IPS-NIHi7 (cell line): ENCODE data around the gene FUT9.
"Not testable (repeated sequence)": the region's sequence is repeated elsewhere in the genome, so short reads cannot be mapped to it uniquely, and the experiment has no call there.

Experiments used
- DNase-seq: peaks from one replicate; pipeline ENCODE4 v3.0.0; 2012; ENCODE audit warnings: mixed read lengths; ENCODE audit errors: extremely low spot score

The FUT9 gene

GRCh38 chr6:96186094-96186493, 170.3 kb downstream of the FUT9 start:
- DNase-seq, result no peak

GRCh38 chr6:96186516-96187195, 170.9 kb downstream of the FUT9 start:
- DNase-seq, result no peak

GRCh38 chr6:96194675-96195074, 178.9 kb downstream of the FUT9 start:
- DNase-seq, result no peak

GRCh38 chr6:96195272-96195671, 179.5 kb downstream of the FUT9 start:
- DNase-seq, result no peak

GRCh38 chr6:96196633-96197032, 180.9 kb downstream of the FUT9 start:
- no peak for DNase-seq

- DNase-seq, result no peak
Observed at GRCh38 chr6:96197241-96197640, 181.5 kb downstream of the FUT9 start.

- no peak for DNase-seq
Observed at GRCh38 chr6:96202571-96202970, 186.8 kb downstream of the FUT9 start.

- no peak for DNase-seq
Observed at GRCh38 chr6:96211341-96211740, 195.6 kb downstream of the FUT9 start.

GRCh38 chr6:96212066-96212465, 196.3 kb downstream of the FUT9 start:
- no peak for DNase-seq

GRCh38 chr6:96213784-96214183, 198.0 kb downstream of the FUT9 start:
- DNase-seq, result no peak

GRCh38 chr6:96223695-96224094, 207.9 kb downstream of the FUT9 start:
- no peak for DNase-seq

GRCh38 chr6:96227135-96227534, 211.4 kb downstream of the FUT9 start:
- DNase-seq, result no peak

GRCh38 chr6:96234444-96234843, 218.7 kb downstream of the FUT9 start:
- DNase-seq, result no peak

- DNase-seq, result no peak
Observed at GRCh38 chr6:96235927-96236326, 220.2 kb downstream of the FUT9 start.

GRCh38 chr6:96236471-96236870, 220.7 kb downstream of the FUT9 start:
- DNase-seq, result no peak

GRCh38 chr6:96237638-96238347, 222.0 kb downstream of the FUT9 start:
- no peak for DNase-seq

GRCh38 chr6:96246563-96246962, 230.8 kb downstream of the FUT9 start:
- no peak for DNase-seq

GRCh38 chr6:96249755-96250154, 234.0 kb downstream of the FUT9 start:
- no peak for DNase-seq

GRCh38 chr6:96257751-96258150, 242.0 kb downstream of the FUT9 start:
- DNase-seq, result no peak

GRCh38 chr6:96260787-96261430, 245.1 kb downstream of the FUT9 start:
- not testable (repeated sequence) for DNase-seq
